HAP-1 (cell line): ENCODE measurements around the gene PLCD1.

ENCODE experiments used
- DNase-seq, 2 experiments: peaks; one replicate each; pipeline ENCODE4 v3.0.0-alpha.2; 2016 to 2020; ENCODE audit warnings: low spot score in 2 of 2
- H3K27me3 ChIP-seq: fragments of 250-450 bp; sonication (Bioruptor Pico); 2 replicates; pipeline ENCODE4 v1.5.1; 2020; ENCODE audit warnings: low read depth, mild to moderate bottlenecking, moderate library complexity
- H3K36me3 ChIP-seq: fragments of 250-450 bp; sonication (Bioruptor Pico); replicated peaks from 2 replicates; pipeline ENCODE4 v1.5.1; 2020; ENCODE audit warnings: mild to moderate bottlenecking
- H3K4me1 ChIP-seq: fragments of 250-450 bp; sonication (Bioruptor Pico); 2 replicates; pipeline ENCODE4 v1.5.1; 2020; ENCODE audit warnings: mild to moderate bottlenecking
- H3K4me3 ChIP-seq: fragments of 250-450 bp; sonication (Bioruptor Pico); 2 replicates; pipeline ENCODE4 v1.5.1; 2020; ENCODE audit warnings: mild to moderate bottlenecking, moderate library complexity
- H3K9me3 ChIP-seq: fragments of 250-450 bp; sonication (Bioruptor Pico); 2 replicates; pipeline ENCODE4 v1.5.1; 2020; ENCODE audit warnings: mild to moderate bottlenecking, moderate library complexity
- in situ Hi-C: fragments of 300-500 bp; cut with MboI; formaldehyde crosslinking; loops from 3 replicates; pipeline ENCODE4 v1.14.3; 2020; ENCODE audit warnings: low sequenced_read_pairs, inconsistent platforms, mixed read lengths

Gene PLCD1

GRCh38 chr3:38018296-38019266, 10.9 kb downstream of the PLCD1 start:
- 0 out of 2 replicates have a peak, but pooled peaks cover under 1% of the 10 kb centered on the region for H3K4me1 ChIP-seq
- in situ Hi-C loops: no loop called here
- H3K27me3 ChIP-seq: no peaks in the 10 kb centered on the region
- H3K4me3 ChIP-seq: no peak overlapping the region
- peaks cover 6% of the 10 kb centered on the region for H3K36me3 ChIP-seq
- no peak for DNase-seq
- H3K9me3 ChIP-seq: no peaks in the 10 kb centered on the region

GRCh38 chr3:38017445-38018295, 11.8 kb downstream of the PLCD1 start:
- Histone ChIP-seq H3K4me1 (no peaks in the 10 kb centered on the region), H3K9me3 (no peaks in the 10 kb centered on the region), H3K27me3 (no peaks in the 10 kb centered on the region), H3K4me3 (no peak overlapping the region), H3K36me3 (peaks cover 6% of the 10 kb centered on the region)
- in situ Hi-C loops: no loop called here
- DNase-seq: no peak

- Histone ChIP-seq H3K9me3 (no peaks in the 10 kb centered on the region), H3K36me3 (peaks cover 6% of the 10 kb centered on the region), H3K27me3 (no peaks in the 10 kb centered on the region), H3K4me1 (no peaks in the 10 kb centered on the region), H3K4me3 (no peak overlapping the region)
- DNase-seq: no peak
- in situ Hi-C loops: no loop called here
Measured at GRCh38 chr3:38016847-38017444, 12.5 kb downstream of the PLCD1 start.

GRCh38 chr3:38016410-38016809, 13.0 kb downstream of the PLCD1 start:
- Histone ChIP-seq H3K27me3 (no peaks in the 10 kb centered on the region), H3K36me3 (peaks cover 6% of the 10 kb centered on the region), H3K4me1 (no peaks in the 10 kb centered on the region), H3K9me3 (no peaks in the 10 kb centered on the region), H3K4me3 (no peak overlapping the region)
- DNase-seq: no peak
- in situ Hi-C loops: no loop called here

GRCh38 chr3:38015984-38016383, 13.5 kb downstream of the PLCD1 start:
- Histone ChIP-seq H3K9me3 (no peaks in the 10 kb centered on the region), H3K27me3 (no peaks in the 10 kb centered on the region), H3K4me3 (no peak overlapping the region), H3K4me1 (no peaks in the 10 kb centered on the region), H3K36me3 (peaks cover 6% of the 10 kb centered on the region)
- no peak for DNase-seq
- in situ Hi-C loops: no loop called here

- in situ Hi-C loops: no loop called here
- DNase-seq: no peak
- H3K4me1 ChIP-seq: no peaks in the 10 kb centered on the region
Measured at GRCh38 chr3:38015485-38015884, 14.0 kb downstream of the PLCD1 start.

GRCh38 chr3:38011111-38011510, 18.3 kb downstream of the PLCD1 start:
- Histone ChIP-seq H3K4me1 (no peaks in the 10 kb centered on the region), H3K27me3 (no peaks in the 10 kb centered on the region), H3K36me3 (peaks cover 16% of the 10 kb centered on the region), H3K4me3 (no peak overlapping the region), H3K9me3 (no peaks in the 10 kb centered on the region)
- in situ Hi-C loops: no loop called here
- DNase-seq: no peak

More at GRCh38 chr3:38015485-38015884, 14.0 kb downstream of the PLCD1 start:
- Histone ChIP-seq H3K36me3 (peaks cover 6% of the 10 kb centered on the region), H3K4me3 (no peak overlapping the region), H3K9me3 (no peaks in the 10 kb centered on the region), H3K27me3 (no peaks in the 10 kb centered on the region)

- Histone ChIP-seq H3K9me3 (no peaks in the 10 kb centered on the region), H3K4me3 (no peak overlapping the region), H3K36me3 (peaks cover 13% of the 10 kb centered on the region), H3K4me1 (no peaks in the 10 kb centered on the region), H3K27me3 (no peaks in the 10 kb centered on the region)
- DNase-seq: no peak
- in situ Hi-C loops: no loop called here
Measured at GRCh38 chr3:38009807-38010591, 19.4 kb downstream of the PLCD1 start.

- Histone ChIP-seq H3K36me3 (peaks cover 13% of the 10 kb centered on the region), H3K27me3 (no peaks in the 10 kb centered on the region), H3K4me1 (no peaks in the 10 kb centered on the region), H3K9me3 (no peaks in the 10 kb centered on the region), H3K4me3 (no peak overlapping the region)
- in situ Hi-C loops: no loop called here
- DNase-seq: no peak
Measured at GRCh38 chr3:38008971-38009580, 20.4 kb downstream of the PLCD1 start.

- no peaks in the 10 kb centered on the region for H3K27me3 ChIP-seq
- DNase-seq: no peak
- in situ Hi-C loops: no loop called here
- no peaks in the 10 kb centered on the region for H3K4me1 ChIP-seq
- H3K9me3 ChIP-seq: no peaks in the 10 kb centered on the region
- H3K36me3 ChIP-seq: peaks cover 10% of the 10 kb centered on the region
- H3K4me3 ChIP-seq: no peak overlapping the region
Measured at GRCh38 chr3:38008191-38008701, 21.2 kb downstream of the PLCD1 start.

- Histone ChIP-seq H3K36me3 (peaks cover 15% of the 10 kb centered on the region), H3K4me3 (no peak overlapping the region), H3K27me3 (no peaks in the 10 kb centered on the region), H3K4me1 (no peaks in the 10 kb centered on the region), H3K9me3 (no peaks in the 10 kb centered on the region)
- DNase-seq: no peak
- in situ Hi-C loops: no loop called here
Measured at GRCh38 chr3:38007754-38008090, 21.7 kb downstream of the PLCD1 start.

GRCh38 chr3:38006445-38006995, 22.9 kb downstream of the PLCD1 start:
- in situ Hi-C loops: no loop called here
- DNase-seq: no peak
- peaks cover 18% of the 10 kb centered on the region for H3K36me3 ChIP-seq

More at GRCh38 chr3:38006445-38006995, 22.9 kb downstream of the PLCD1 start:
- Histone ChIP-seq H3K9me3 (no peaks in the 10 kb centered on the region), H3K27me3 (no peaks in the 10 kb centered on the region), H3K4me3 (no peak overlapping the region), H3K4me1 (no peaks in the 10 kb centered on the region)
